Colonic mucosa (tissue), 4 donors: ENCODE results near the gene PUS1. TPM values are rescaled to one million over a fixed set of nuclear protein-coding genes. Genes with fewer than 3 reads are reported as not detected.
"Not testable (repeated sequence)": the region's sequence is repeated elsewhere in the genome, so short reads cannot be mapped to it uniquely, and the experiment has no call there.

Experiments
- DNase-seq: peaks from one replicate; pipeline ENCODE4 v3.0.0-alpha.2; 2020
- H3K27ac ChIP-seq: fragments of 200-600 bp; one replicate; pipeline ENCODE4 v1.8.0; 2021
- H3K27me3 ChIP-seq: fragments of 200-600 bp; one replicate; pipeline ENCODE4 v1.8.0; 2021
- H3K36me3 ChIP-seq: fragments of 200-600 bp; one replicate; pipeline ENCODE4 v1.8.0; 2021
- H3K4me1 ChIP-seq: fragments of 200-600 bp; one replicate; pipeline ENCODE4 v1.8.0; 2021; ENCODE audit warnings: mild to moderate bottlenecking
- H3K4me3 ChIP-seq: fragments of 200-600 bp; one replicate; pipeline ENCODE4 v1.8.0; 2021
- H3K9ac ChIP-seq, 2 donors: one replicate each; pipeline ENCODE4 v1.7.0; 2013; ENCODE audit warnings: control low read depth in 2 of 2, low read depth in 2 of 2, low read length in 2 of 2
- H3K9me3 ChIP-seq: fragments of 200-600 bp; one replicate; pipeline ENCODE4 v1.8.0; 2021
- intact Hi-C: fragments of 100-400 bp; cut with DNase I; formaldehyde crosslinking; loops from one replicate; pipeline ENCODE4 v1.14.1; 2022
- total RNA-seq, 2 donors: library from RNA; stranded (reverse); fragmentation: NEBNext Ultra II Directional in 1 of 2; extraction: Animal tissue kit (Norgen Biotek cat#: 25700) in 1 of 2; gene quantifications; one replicate each; pipeline ENCODE4 v1.2.1, GENCODE V29; 2021
- TF ChIP-seq, protein P1 (sequence below): fragments of 200-600 bp; IDR thresholded peaks from one replicate; pipeline ENCODE4 v1.8.0; 2022; ENCODE audit warnings: antibody characterized with exemption, mild to moderate bottlenecking
- donor health status: healthy.
- donor health status: DM: no; HTN: no; CAD: no.
- donor health status: DM: no; HTN: no; CAD: no.

The PUS1 gene
- total RNA-seq: 10 to 100 TPM; 16.0 to 58.9 TPM

DNA sequence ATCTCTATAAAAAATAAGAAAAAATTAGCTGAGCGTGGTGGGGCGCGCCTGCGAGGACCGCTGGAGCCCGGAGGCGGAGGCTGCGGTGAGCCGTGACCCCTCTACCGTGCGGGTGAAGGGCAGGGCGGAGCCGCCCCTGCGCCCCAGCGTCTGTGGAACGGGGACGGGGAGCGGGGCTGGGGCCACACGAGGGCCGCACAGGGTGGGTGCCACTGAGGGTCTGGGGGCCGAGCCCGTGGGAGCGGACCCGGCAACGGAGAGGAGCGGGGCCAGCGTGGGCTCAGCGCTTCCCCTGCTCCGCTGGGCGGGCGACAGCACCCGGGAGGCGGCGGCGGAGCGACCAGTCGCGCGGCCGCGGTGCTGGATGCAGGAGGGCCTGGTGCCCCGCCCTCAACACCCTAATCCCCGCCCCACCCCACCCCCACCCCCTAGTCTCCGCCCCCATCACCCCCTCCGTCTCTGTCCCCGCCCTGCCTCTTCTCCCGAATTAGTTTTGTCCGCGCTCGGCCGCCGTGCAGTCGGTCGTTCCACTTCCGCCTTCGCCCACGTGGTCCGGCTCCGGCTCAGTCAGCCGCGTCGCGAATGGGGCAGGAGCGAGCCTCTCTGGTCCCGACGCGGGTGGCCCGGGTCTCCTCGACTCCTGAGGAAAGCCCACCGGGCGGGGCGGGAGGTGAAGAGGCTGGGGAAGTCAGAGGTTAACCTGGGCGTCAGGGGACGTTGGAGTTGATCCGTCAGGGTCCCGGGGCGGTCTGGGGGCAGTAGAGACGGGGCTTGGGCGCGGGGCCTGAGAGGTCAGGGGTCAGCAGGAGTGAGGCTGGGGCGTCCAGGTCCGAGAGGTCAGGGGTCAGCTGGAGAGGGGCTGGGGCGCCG is at the start of gene PUS1:
Gene PUS1, plus strand, starts transcription at position 566 of the 870 bp plus-strand sequence. CDS start 447 bp downstream, outside the sequence.
- no peaks in the 10 kb centered on the region for H3K27me3 ChIP-seq
- H3K9ac ChIP-seq: peak within 1 kb of the TSS; percentile 77 to 86
- intact Hi-C loops: no loop called here
- TF ChIP-seq, protein P1, sequence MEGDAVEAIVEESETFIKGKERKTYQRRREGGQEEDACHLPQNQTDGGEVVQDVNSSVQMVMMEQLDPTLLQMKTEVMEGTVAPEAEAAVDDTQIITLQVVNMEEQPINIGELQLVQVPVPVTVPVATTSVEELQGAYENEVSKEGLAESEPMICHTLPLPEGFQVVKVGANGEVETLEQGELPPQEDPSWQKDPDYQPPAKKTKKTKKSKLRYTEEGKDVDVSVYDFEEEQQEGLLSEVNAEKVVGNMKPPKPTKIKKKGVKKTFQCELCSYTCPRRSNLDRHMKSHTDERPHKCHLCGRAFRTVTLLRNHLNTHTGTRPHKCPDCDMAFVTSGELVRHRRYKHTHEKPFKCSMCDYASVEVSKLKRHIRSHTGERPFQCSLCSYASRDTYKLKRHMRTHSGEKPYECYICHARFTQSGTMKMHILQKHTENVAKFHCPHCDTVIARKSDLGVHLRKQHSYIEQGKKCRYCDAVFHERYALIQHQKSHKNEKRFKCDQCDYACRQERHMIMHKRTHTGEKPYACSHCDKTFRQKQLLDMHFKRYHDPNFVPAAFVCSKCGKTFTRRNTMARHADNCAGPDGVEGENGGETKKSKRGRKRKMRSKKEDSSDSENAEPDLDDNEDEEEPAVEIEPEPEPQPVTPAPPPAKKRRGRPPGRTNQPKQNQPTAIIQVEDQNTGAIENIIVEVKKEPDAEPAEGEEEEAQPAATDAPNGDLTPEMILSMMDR: no peak
- DNase-seq: peak; percentile 97
- H3K36me3 ChIP-seq: peaks cover 4% of the 10 kb centered on the region
- H3K9me3 ChIP-seq: no peaks in the 10 kb centered on the region
- H3K4me1 ChIP-seq: peaks cover 6% of the 10 kb centered on the region
- H3K27ac ChIP-seq: peak within 1 kb of the TSS; percentile 89
- peak within 1 kb of the TSS; percentile 91 for H3K4me3 ChIP-seq

DNA sequence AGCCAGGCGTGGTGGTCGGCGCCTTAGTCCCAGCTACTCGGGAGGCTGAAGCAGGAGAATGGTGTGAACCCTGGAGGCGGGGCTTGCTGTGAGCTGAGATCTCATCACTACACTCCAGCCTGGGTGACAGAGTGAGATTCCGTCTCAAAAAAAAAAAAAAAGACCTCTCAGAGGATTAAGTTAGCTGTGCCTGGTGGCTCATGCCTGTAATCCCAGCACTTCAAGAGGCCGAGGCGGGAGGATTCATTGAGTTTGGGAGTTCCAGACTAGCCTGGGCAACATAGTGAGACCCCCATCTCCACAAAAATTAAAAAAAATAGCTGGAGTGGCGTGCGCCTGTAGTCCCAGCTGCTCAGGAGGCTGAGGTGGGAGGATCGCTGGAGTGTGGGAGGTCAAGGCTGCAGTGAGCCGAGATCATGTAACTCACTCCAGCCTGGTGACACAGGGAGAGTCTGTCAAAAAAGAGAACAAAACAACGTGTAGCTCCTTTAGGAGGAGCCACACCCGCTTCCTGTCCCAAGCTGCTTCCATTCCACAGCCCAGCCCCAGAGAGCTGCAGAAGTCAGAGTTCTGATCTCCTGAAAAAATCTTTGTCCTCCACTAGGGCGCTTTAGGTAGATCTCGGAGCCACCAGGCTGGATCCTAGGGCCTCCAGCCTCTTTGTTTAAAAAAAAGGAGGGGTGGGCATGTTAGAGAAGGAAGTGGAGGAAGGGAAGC is 46.1 kb upstream of the PUS1 start:
- no peaks in the 10 kb centered on the region for H3K36me3 ChIP-seq
- no peak overlapping the region for H3K27ac ChIP-seq
- H3K4me3 ChIP-seq: no peak overlapping the region
- intact Hi-C loops: no loop called here
- H3K27me3 ChIP-seq: no peaks in the 10 kb centered on the region
- TF ChIP-seq, protein P1: no peak
- no peak for DNase-seq
- no peaks in the 10 kb centered on the region for H3K9me3 ChIP-seq
- no peak overlapping the region for H3K9ac ChIP-seq
- H3K4me1 ChIP-seq: no peaks in the 10 kb centered on the region

DNA sequence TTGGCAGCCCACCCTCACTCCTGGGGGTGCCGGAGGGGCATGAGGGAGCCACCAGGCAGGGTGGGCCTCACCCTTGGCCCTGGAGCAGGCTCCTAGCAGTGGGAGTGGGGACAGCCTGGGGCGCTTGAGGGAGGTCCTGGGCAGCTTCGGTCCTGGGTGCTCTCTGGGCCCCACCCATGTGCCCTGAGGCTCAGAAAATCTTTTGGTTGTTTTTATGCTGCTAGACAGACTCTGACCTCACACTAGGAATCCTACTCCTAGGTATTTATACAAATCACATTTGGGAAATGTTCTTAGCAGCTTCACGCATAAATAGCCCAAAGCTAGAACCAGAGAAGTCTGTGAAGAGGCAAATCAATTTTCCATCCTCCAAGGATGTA is 45.6 kb upstream of the PUS1 start:
- Histone ChIP-seq H3K27ac (no peak overlapping the region), H3K4me3 (no peak overlapping the region), H3K36me3 (no peaks in the 10 kb centered on the region), H3K27me3 (no peaks in the 10 kb centered on the region), H3K4me1 (no peaks in the 10 kb centered on the region), H3K9ac (no peak overlapping the region), H3K9me3 (no peaks in the 10 kb centered on the region)
- intact Hi-C loops: no loop called here
- TF ChIP-seq, protein P1: no peak
- no peak for DNase-seq

DNA sequence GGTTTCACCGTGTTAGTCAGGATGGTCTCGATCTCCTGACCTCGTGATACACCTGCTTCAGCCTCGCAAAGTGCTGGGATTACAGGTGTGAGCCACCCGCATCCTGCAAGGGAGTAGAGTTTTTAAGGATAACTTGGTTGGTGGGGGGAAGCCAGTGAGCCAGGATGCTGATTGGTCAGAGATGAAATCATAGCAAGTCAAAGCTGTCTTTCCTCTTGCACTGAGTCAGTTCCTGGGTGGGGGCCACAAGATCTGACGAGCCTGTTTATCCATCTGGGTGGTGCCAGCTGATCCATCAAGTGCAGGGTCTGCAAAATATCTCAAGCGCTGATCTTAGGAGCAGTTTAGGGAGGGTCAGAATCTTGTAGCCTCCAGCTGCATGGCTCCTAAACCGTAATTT is 44.0 kb upstream of the PUS1 start:
- H3K4me1 ChIP-seq, DNase-seq, H3K36me3 ChIP-seq, H3K9me3 ChIP-seq, H3K27ac ChIP-seq, H3K27me3 ChIP-seq, intact Hi-C loops, H3K4me3 ChIP-seq, H3K9ac ChIP-seq: not testable (repeated sequence)

DNA sequence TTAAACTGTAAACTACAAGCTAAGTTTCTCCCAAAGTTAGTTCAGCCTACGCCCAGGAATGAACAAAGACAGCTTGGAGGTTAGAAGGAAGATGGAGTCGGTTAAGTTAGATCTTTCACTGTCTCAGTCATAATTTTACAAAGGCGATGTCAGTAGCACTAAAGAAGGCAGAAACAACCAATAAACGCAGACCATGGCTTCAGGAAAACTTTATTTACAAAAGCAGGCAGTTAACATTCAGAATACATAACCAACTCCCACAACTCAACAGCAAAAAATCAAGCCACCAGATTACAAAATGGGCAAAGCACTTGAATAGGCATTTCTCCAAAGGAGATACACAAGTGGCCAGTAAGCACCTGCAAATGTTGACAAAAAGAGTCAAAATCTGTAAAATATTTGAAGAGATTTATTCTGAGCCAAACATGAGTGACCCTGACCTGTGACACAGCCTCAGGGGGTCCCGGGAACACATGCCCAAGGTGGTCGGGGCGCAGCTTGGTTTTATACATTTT is 43.5 kb upstream of the PUS1 start:
- TF ChIP-seq, protein P1: no peak
- H3K27ac ChIP-seq: no peak overlapping the region
- no peaks in the 10 kb centered on the region for H3K36me3 ChIP-seq
- no peak overlapping the region for H3K9ac ChIP-seq
- no peak overlapping the region for H3K4me3 ChIP-seq
- no peak for DNase-seq
- H3K4me1 ChIP-seq: no peaks in the 10 kb centered on the region
- intact Hi-C loops: no loop called here
- H3K27me3 ChIP-seq: no peaks in the 10 kb centered on the region
- no peaks in the 10 kb centered on the region for H3K9me3 ChIP-seq

DNA sequence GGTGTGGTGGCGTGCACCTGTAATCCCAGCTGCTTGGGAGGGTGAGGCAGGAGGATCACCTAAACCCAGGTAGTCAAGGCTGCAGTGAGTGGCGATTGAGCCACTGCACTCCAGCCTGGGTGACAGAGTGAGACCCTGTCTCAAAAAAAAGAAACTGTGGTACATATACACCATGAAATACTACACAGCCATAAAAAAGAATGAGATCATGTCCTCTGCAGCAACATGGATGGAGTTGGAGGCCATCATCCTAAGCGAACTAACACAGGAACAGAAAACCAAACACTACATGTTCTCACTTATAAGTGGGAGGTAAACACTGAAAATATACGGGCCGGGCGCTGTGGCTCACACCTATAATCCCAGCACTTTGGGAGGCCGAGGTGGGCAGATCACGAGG is 37.4 kb upstream of the PUS1 start:
- intact Hi-C loops: loop anchor here (10.0 kb wide), 1 partner anchor 53 kb away; the partner anchor contains the start of gene EP400
- H3K4me1 ChIP-seq, H3K27ac ChIP-seq, H3K9me3 ChIP-seq, H3K4me3 ChIP-seq, H3K36me3 ChIP-seq, DNase-seq, H3K27me3 ChIP-seq, H3K9ac ChIP-seq: not testable (repeated sequence)
